ENCODE results near the gene DPH6.

DNA sequence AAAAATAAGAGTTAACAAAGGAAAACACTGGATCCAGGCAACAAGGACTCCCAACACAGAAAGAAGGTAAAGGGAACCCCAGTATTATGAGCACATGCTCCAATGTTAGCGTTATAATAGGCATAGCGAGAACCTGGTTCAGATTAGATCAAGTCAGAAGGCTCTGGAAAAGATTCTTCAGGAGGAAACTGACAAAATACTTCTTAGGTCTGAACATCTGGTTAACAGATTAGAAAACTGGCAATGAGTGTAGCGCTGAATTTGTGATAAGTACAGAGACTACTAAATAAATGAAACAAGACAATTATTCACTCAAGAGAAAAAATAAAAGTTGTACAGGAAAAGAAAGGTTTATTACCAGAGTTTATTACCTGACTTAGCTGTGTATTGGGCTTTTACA is 146.1 kb downstream of the DPH6 start:
- TF ChIP-seq CTCF (conservative IDR thresholded peaks at IDR 0.05; ENCODE audit: low read depth, low read length) = no peak
- no peak for TF ChIP-seq EZH2 (IDR thresholded peaks at IDR 0.05; ENCODE audit: borderline replicate concordance, low read depth, low read length, poor library complexity, severe bottlenecking)

Data from A673 (cell line).